Right hindlimb (tissue), 1 donor: ENCODE measurements around the gene AP2S1.

ENCODE experiments used
- DNase-seq: peaks from one replicate; pipeline ENCODE4 v3.0.0-alpha.2; 2018

The AP2S1 gene

GRCh38 chr19:46798713-46799112 is 51.9 kb downstream of the AP2S1 start:
- no peak for DNase-seq

- DNase-seq: no peak
Observed at GRCh38 chr19:46797881-46798280, 52.8 kb downstream of the AP2S1 start.

GRCh38 chr19:46791944-46792343 is 58.7 kb downstream of the AP2S1 start:
- no peak for DNase-seq

DNA sequence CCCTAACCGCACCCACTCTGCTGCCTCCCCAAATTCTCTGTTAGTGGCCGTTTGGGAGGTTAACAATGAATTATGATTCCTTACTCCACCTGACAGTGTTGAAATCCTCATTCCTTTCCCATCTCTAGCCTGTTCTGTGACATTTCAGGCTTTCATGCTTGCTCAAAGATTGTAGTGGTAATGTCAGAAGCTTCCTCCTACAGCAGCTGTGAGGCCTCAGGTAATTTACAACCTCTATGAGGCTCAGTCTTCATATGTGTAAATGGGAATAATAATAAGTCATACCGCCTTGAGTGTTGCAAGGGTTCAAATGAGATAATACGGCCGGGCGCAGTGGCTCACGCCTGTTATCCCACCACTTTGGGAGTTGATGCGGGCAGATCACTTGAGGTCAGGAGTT is 61.3 kb downstream of the AP2S1 start:
- DNase-seq: no peak

DNA sequence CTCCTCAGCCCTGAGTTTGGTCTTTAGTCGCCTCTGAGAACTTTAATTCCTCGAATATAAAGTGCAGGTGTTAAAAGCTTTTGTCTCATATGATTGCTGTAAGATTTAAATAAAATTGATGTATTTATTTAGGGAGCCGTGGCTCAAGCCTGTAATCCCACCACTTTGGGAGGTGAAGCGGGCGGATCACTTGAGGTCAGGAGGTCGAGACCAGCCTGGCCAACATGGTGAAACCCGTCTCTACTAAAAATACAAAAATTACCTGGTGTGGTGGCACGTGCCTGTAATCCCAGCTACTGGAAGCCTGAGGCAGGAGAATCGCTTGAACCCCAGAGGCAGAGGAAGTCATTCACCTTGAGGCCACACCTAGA is 61.7 kb downstream of the AP2S1 start:
- DNase-seq: no peak

GRCh38 chr19:46788262-46788967 is 62.2 kb downstream of the AP2S1 start, which contains the start of gene SLC1A5:
Gene SLC1A5 (minus strand): TSS chr19:46788594. CDS start chr19:46787965, 629 bp downstream.
- DNase-seq: peak; percentile 95
